Fibroblast of upper back skin (primary cell): ENCODE measurements around the gene RHBDL1.

Experiments used
- DNase-seq: peaks from one replicate; pipeline ENCODE4 v3.0.0-alpha.2; 2013

The RHBDL1 gene

GRCh38 chr16:676565-676902 is 1.1 kb downstream of the RHBDL1 start:
- no peak for DNase-seq

GRCh38 chr16:676913-677312 is 1.4 kb downstream of the RHBDL1 start:
- DNase-seq = no peak

GRCh38 chr16:677316-678190 is 2.1 kb downstream of the RHBDL1 start:
- DNase-seq = no peak

- no peak for DNase-seq
These were observed 2.9 kb downstream of the RHBDL1 start for GRCh38 chr16:678209-678857.

- DNase-seq = peak; percentile 61
These were observed 3.7 kb downstream of the RHBDL1 start for GRCh38 chr16:678858-679813.

- DNase-seq = peak; percentile 85
These were observed 4.5 kb downstream of the RHBDL1 start, which contains the start of gene STUB1 for GRCh38 chr16:679814-680624. Gene STUB1 (plus strand): TSS chr16:680410. CDS start chr16:680526, 116 bp downstream.

GRCh38 chr16:680625-680945 is 5.1 kb downstream of the RHBDL1 start:
- DNase-seq = no peak

GRCh38 chr16:680967-681745 is 5.7 kb downstream of the RHBDL1 start:
- peak; percentile 20 for DNase-seq

- DNase-seq = no peak
These were observed 6.4 kb downstream of the RHBDL1 start for GRCh38 chr16:681746-682427.

GRCh38 chr16:682493-683395 is 7.3 kb downstream of the RHBDL1 start:
- DNase-seq = no peak

GRCh38 chr16:683396-684070 is 8.1 kb downstream of the RHBDL1 start:
- DNase-seq = no peak

GRCh38 chr16:684071-684794 is 8.8 kb downstream of the RHBDL1 start, which contains the start of gene JMJD8:
Gene JMJD8 (minus strand): TSS chr16:684334. CDS start chr16:684319, 15 bp downstream.
- peak; percentile 94 for DNase-seq

GRCh38 chr16:684961-685696 is 9.7 kb downstream of the RHBDL1 start:
- DNase-seq = no peak

- peak; percentile 30 for DNase-seq
These were observed 10.5 kb downstream of the RHBDL1 start for GRCh38 chr16:685967-686366.

GRCh38 chr16:686459-687260 is 11.2 kb downstream of the RHBDL1 start:
- DNase-seq = no peak

- DNase-seq = no peak
These were observed 12.0 kb downstream of the RHBDL1 start for GRCh38 chr16:687499-687898.
